ENCODE measurements around the gene CCDC187.

Gene CCDC187

DNA sequence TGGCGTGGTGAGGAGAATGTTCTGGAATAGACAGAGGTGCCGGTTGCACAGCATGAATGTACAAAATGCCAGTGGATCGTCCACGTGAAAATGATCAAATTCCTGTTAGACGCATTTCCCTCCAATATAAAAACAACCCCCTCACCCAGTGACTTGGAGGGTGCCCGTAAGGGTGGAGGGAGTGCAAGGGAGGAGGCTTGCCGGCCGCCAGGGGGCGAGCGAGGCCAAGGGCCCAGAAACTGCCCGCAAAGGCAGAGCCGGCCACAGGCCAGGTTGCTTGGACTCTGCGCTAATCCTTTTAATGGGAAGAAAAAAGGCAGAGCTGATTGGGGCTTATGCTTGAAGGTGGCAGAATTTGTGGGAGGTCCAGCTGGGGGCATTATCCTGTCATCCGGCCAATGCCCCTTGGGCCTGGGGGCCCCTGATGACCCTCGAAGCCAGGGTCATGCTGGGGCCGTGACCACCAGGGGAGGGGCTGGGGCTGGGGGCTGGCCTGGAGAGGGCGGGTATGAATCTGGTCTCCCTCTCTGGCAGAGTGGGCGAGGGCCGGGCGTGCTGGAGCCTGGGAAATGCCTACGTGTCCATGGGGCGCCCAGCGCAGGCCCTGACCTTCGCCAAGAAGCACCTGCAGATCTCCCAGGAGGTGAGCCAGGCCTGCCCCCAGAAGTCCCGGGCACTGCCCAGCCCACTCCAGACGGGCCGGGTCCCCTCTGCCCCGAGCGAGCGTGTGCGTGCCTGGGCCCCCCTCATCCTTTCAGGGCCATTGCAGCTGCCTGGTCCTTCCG, 35.5 kb upstream of the CCDC187 start:
- no peak for DNase-seq (ENCODE audit: low read depth)

GRCh38 chr9:136338511-136338910, 34.6 kb upstream of the CCDC187 start:
- DNase-seq (ENCODE audit: low read depth), result no peak

DNA sequence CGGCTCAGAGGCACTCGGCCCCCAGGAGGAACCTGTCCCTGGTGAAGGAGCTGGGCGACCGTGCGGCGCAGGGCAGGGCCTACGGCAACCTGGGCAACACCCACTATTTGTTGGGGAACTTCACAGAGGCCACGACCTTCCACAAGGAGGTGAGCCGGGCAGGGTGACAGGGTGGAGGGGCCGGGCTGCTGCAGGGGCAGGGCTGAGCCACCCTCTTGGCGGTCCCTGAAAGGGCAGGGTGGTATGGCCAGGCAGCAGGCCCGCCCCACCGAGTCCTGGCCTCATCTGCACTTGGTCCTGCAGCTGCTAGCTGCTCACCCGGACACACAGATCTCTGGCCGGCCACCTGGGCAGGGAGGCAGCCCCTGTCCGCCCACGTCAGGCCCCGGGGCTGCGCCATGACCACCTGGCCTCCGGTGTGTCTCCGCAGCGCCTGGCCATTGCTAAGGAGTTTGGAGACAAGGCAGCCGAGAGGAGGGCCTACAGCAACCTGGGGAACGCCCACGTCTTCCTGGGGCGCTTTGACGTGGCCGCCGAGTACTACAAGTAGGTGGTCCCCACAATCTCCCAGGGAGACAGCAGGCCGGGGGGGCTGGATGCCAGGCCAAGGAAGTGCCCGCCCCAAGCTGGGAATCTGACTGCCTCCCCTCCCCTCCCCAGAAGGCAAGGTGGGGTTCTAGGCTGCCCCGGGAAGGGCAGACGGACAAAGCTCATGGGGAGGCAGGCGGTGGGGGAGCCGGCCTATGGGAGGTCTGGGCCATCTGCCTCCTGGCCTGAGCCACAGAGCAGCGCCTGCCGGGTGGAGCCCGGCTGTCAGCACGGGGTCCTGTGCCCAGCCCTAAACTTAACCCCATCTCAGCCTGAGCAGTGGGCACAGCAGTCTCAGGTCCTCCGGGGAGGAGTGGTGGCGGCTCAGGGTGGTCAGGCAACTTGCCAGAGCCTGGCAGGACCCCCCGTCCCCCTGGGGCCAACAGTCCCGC, 33.8 kb upstream of the CCDC187 start:
- no peak for DNase-seq (ENCODE audit: low read depth)

- no peak for DNase-seq (ENCODE audit: low read depth)
Measured at GRCh38 chr9:136336881-136337280, 33.0 kb upstream of the CCDC187 start.

GRCh38 chr9:136336156-136336870, 32.4 kb upstream of the CCDC187 start:
- DNase-seq (ENCODE audit: low read depth), result no peak

- DNase-seq (ENCODE audit: low read depth), result no peak
Measured at GRCh38 chr9:136335296-136336155, 31.6 kb upstream of the CCDC187 start.

- no peak for DNase-seq (ENCODE audit: low read depth)
Measured at GRCh38 chr9:136334541-136334940, 30.6 kb upstream of the CCDC187 start.

GRCh38 chr9:136333486-136333885, 29.6 kb upstream of the CCDC187 start:
- no peak for DNase-seq (ENCODE audit: low read depth)

GRCh38 chr9:136333045-136333444, 29.2 kb upstream of the CCDC187 start:
- no peak for DNase-seq (ENCODE audit: low read depth)

DNA sequence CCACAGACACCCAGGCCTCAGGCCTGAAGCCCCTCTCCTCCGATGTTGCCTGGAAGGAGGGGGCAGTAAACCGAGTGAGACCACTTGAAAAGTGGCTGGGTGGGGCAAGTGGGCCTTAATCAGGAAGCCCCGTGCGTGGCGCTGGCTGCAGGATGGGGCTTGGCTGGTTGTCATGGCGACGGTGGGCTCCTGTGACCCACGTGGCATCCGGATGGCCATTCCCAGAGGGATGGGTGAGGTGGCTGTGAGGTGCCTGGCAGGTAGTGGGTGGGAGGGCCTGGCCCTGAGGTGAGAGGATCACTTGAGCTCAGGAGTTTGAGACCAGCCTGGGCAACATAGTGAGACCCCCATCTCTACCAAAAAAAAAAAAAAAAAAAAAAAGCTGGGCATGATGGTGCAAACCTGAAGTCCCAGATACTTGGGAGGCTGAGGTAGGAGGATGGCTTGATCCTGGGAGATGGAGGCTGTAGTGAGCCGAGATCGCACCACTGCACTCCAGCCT, 28.6 kb upstream of the CCDC187 start:
- DNase-seq (ENCODE audit: low read depth), result no peak

- DNase-seq (ENCODE audit: low read depth), result no peak
Measured at GRCh38 chr9:136331556-136332481, 27.9 kb upstream of the CCDC187 start.

- no peak for DNase-seq (ENCODE audit: low read depth)
Measured at GRCh38 chr9:136331030-136331429, 27.1 kb upstream of the CCDC187 start.

DNA sequence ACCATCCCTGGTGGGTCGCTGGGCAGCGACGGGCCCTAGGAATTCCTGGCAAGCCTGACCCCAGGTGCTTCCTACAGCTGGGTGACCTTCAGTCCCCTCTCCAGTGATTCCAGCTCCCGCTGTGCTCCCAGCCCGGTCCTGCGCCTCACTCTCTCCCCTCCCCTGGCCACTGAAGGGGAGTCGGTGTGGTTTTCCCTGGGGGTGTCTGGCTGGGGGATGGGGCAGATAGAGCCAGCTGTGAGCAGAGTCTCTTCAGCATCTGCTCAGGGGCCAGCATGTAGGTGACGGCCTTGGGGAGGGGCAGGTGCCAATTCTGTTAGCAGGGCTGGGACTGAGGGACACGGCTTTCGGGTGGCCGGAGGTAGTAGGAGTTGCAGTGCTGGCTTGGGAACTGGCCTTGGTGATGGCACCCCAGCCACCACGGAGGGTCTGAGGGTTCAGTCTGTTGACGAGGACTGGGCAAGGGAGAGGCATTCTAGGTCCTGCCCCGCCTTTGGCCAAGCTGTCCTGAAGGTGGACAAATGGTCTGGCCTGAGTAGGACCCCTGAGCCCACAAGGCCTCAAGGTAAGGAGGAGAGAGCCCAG, 26.6 kb upstream of the CCDC187 start:
- DNase-seq (ENCODE audit: low read depth), result no peak

GRCh38 chr9:136329636-136330405, 25.9 kb upstream of the CCDC187 start:
- no peak for DNase-seq (ENCODE audit: low read depth)

GRCh38 chr9:136329211-136329627, 25.3 kb upstream of the CCDC187 start:
- no peak for DNase-seq (ENCODE audit: low read depth)

DNA sequence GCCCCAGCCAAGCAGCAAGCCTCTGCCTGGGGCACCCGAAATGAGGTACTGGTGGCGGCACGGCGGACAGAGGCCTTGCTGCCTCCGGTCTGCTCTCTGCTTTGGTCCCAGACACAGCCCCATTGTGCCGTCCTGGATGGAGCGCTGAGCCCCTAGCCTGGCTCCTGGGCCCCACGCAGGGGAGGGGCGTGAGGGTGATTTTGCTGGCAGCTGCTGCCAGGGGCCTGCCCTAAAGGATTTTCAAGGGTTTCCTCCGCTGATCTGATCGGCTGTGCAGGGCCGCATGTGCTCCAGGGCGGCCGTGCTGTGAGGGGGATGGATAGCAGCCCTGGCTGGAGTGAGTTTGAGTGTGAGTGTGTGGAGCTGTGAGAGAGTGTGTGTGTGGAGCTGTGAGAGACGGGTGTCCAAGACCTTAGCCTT, 24.7 kb upstream of the CCDC187 start:
- no peak for DNase-seq (ENCODE audit: low read depth)

- no peak for DNase-seq (ENCODE audit: low read depth)
Measured at GRCh38 chr9:136328011-136328621, 24.2 kb upstream of the CCDC187 start.

DNA sequence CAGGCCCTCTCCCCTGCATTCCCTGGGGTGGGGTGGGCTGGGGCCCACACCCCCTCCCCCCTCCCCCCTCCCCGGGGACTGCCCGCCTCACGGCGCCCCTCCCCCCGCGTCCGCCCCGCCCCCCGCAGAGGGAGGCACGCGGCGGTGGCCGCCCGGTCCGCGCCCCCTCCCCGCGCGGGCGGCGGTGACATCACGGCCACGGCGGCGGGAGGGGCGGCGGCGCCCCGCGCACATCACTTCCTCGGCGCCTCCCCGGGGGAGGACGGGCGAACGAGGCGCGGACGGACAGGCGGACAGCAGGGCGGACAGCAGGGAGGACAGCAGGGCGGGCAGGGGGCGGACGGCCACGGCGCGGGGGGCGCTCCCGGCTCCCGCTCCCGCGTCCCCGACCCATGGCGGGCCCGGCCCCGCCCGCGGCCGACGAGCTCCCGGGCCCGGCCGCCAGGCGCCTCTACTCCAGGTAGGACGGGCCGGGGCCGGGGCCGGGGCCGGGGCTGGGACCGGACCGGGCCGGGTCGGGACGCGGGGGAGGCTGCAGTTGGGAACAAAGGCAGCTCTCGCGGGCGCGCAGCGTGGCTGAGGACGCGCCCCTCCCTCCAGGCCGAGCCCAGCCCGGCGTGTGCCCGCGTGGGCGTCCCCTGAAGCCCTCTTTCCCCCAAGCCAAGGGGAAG, 23.5 kb upstream of the CCDC187 start, which contains the start of gene GPSM1:
GPSM1 (plus strand) TSS at position 236 of the 671 bp plus-strand sequence; CDS start at position 393, 157 bp downstream.
- no peak for DNase-seq (ENCODE audit: low read depth)

Measured in stimulated activated CD8-positive, alpha-beta memory T cell treated with anti-CD3 and anti-CD28 coated beads, Interleukin-12 subunit alpha, Interleukin-12 subunit beta, amount 100 ng/mL, for 1 hour (primary cell).